SU-DHL-6 (cell line): ENCODE data around the gene NFYA.

Source experiments
- H2AFZ ChIP-seq: fragments of 200-600 bp; sonication (generic); 2 replicates; pipeline ENCODE4 v1.6.1; 2014; ENCODE audit warnings: low read depth, mild to moderate bottlenecking, moderate library complexity, mixed read lengths, antibody characterized with exemption, low read length; ENCODE audit not compliant: severe bottlenecking
- H3F3A ChIP-seq: fragments of 200-600 bp; shearing (Covaris generic); 2 replicates; pipeline ENCODE4 v1.6.0; 2016; ENCODE audit warnings: antibody characterized with exemption, mild to moderate bottlenecking; ENCODE audit not compliant: insufficient read depth
- H3K27ac ChIP-seq: fragments of 200-600 bp; sonication (generic); 2 replicates; pipeline ENCODE4 v1.5.1; 2016; ENCODE audit warnings: low read depth, mild to moderate bottlenecking, low read length, moderate library complexity, mixed read lengths
- H3K27me3 ChIP-seq: fragments of 200-600 bp; sonication (generic), shearing (Covaris generic); 2 replicates; pipeline ENCODE4 v1.6.0; 2014; ENCODE audit warnings: mild to moderate bottlenecking, low read length
- H3K36me3 ChIP-seq: fragments of 200-600 bp; sonication (generic); 2 replicates; pipeline ENCODE4 v1.6.1; 2014; ENCODE audit warnings: mild to moderate bottlenecking, low read length, mixed read lengths
- H3K4me2 ChIP-seq: fragments of 300-600, 200-600 bp; shearing (Covaris generic), sonication (generic); 2 replicates; pipeline ENCODE4 v1.6.0; 2014; ENCODE audit warnings: low read length, low read depth, mild to moderate bottlenecking; ENCODE audit not compliant: poor library complexity, severe bottlenecking
- H3K4me3 ChIP-seq: fragments of 200-600 bp; sonication (generic); 2 replicates; pipeline ENCODE4 v1.5.1; 2014; ENCODE audit warnings: antibody characterized with exemption, low read length, mild to moderate bottlenecking, mixed read lengths; ENCODE audit not compliant: insufficient read depth, poor library complexity, severe bottlenecking
- H3K79me2 ChIP-seq: fragments of 200-600 bp; sonication (generic); 2 replicates; pipeline ENCODE4 v1.6.1; 2014; ENCODE audit warnings: mild to moderate bottlenecking, low read length, moderate library complexity; ENCODE audit not compliant: insufficient read depth
- H3K9ac ChIP-seq: fragments of 200-600 bp; sonication (generic); 2 replicates; pipeline ENCODE4 v1.7.0; 2014; ENCODE audit warnings: mild to moderate bottlenecking, low read length
- H3K9me2 ChIP-seq: fragments of 200-600 bp; sonication (generic); replicated peaks from 2 replicates; pipeline ENCODE4 v1.6.1; 2014; ENCODE audit warnings: low read length; ENCODE audit not compliant: insufficient read depth
- H3K9me3 ChIP-seq: fragments of 200-600 bp; sonication (generic); 2 replicates; pipeline ENCODE4 v1.6.1; 2014; ENCODE audit warnings: low read length, mixed read lengths; ENCODE audit not compliant: insufficient read depth
- H4K20me1 ChIP-seq: fragments of 200-600 bp; sonication (generic); 2 replicates; pipeline ENCODE4 v1.6.1; 2014; ENCODE audit warnings: low read depth, mild to moderate bottlenecking, antibody characterized with exemption, low read length, moderate library complexity, mixed read lengths
- EZH2phosphoT487 ChIP-seq: fragments of 200-600 bp; sonication (generic), shearing (Covaris generic); conservative IDR thresholded peaks from 2 replicates; pipeline ENCODE4 v1.6.1; 2018; ENCODE audit warnings: mild to moderate bottlenecking, antibody characterized with exemption, low read length, moderate library complexity, mixed read lengths
- TF ChIP-seq, protein P1 (sequence below): fragments of 200-600 bp; sonication (generic); IDR thresholded peaks from one replicate; pipeline ENCODE4 v1.5.1; 2017; ENCODE audit warnings: antibody characterized with exemption, mild to moderate bottlenecking, low read length, moderate library complexity; ENCODE audit not compliant: insufficient read depth, poor library complexity, severe bottlenecking

The NFYA gene

DNA sequence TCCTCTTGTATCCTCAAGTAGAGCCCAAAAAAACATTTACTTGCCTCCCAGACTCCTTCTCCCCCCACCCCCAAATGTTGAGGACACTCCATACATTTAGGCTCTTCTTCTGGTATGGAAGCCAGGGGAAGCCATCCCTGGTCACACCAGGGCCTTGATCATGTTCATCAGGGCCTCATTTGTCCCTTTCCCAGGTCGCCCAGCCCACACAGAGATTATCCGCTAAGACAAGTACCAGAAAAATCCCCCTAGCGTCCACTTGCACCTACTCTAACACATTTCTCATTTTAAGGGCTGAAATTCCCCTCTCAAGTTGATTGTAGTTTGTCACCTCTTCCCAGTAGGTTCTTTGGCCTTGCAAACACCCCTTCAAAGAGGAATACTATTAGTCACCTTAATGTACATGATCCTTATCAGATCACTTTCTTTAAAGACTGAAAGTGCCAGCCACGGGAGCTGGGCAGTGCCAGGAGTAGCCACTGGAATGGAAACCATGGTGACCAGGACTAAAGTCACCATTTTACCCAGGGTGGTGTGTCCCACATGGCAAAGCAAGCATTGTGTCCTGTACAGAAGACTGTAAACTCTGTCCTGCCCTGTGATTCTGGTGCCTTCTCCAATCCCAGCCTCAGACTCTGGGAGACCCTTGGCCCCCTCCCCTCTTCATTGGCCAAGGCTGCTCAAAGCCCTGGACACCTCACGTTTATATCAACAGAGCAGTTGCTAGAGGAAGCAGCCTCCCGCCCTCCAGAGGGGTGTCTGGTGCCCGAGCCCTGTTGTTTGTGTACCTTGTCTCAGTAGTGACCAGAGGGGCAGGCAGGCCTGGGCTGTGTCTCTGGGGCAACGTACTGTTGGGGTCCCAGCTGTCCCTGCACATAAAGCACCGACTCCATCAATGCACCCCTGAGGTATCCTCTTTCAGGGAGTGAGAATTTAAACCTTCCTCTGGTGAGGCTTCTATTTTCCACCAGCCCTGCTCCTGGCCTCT, 24.7 kb upstream of the NFYA start:
- no peaks in the 10 kb centered on the region for H3F3A ChIP-seq
- H4K20me1 ChIP-seq, result no peaks in the 10 kb centered on the region
- no peaks in the 10 kb centered on the region for H3K9me2 ChIP-seq
- H3K27ac ChIP-seq, result no peak overlapping the region
- H3K79me2 ChIP-seq, result no peaks in the 10 kb centered on the region
- H2AFZ ChIP-seq, result no peak overlapping the region
- no peaks in the 10 kb centered on the region for H3K9me3 ChIP-seq
- H3K4me3 ChIP-seq, result no peak overlapping the region
- TF ChIP-seq, protein P1, sequence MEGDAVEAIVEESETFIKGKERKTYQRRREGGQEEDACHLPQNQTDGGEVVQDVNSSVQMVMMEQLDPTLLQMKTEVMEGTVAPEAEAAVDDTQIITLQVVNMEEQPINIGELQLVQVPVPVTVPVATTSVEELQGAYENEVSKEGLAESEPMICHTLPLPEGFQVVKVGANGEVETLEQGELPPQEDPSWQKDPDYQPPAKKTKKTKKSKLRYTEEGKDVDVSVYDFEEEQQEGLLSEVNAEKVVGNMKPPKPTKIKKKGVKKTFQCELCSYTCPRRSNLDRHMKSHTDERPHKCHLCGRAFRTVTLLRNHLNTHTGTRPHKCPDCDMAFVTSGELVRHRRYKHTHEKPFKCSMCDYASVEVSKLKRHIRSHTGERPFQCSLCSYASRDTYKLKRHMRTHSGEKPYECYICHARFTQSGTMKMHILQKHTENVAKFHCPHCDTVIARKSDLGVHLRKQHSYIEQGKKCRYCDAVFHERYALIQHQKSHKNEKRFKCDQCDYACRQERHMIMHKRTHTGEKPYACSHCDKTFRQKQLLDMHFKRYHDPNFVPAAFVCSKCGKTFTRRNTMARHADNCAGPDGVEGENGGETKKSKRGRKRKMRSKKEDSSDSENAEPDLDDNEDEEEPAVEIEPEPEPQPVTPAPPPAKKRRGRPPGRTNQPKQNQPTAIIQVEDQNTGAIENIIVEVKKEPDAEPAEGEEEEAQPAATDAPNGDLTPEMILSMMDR, result no peak
- TF ChIP-seq EZH2phosphoT487, result no peak
- no peak overlapping the region for H3K9ac ChIP-seq
- no peaks in the 10 kb centered on the region for H3K27me3 ChIP-seq
- H3K4me2 ChIP-seq, result no peak overlapping the region
- H3K36me3 ChIP-seq, result no peaks in the 10 kb centered on the region

DNA sequence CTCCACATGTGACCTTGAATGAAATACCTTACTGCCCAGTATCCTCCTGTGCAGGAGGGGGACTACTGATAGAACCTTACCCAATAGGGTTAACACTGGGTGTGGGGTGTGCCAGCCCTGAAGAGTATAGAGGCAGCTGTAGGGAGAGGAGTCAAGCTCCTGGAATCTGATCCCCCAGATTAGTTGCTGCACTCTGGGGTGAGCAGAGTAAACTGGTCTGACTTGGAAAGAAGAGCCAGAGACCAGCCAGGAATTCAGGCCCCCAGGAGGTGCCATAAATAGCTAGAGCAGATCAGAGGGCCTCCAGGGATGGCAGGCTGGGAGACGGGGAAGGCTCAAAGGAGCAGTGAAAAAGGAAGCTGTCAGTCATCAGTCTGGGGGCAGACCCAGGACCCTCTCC, 23.3 kb upstream of the NFYA start:
- H3K79me2 ChIP-seq, result no peaks in the 10 kb centered on the region
- TF ChIP-seq EZH2phosphoT487, result no peak
- H3K4me3 ChIP-seq, result no peak overlapping the region
- H3K9me3 ChIP-seq, result no peaks in the 10 kb centered on the region
- no peaks in the 10 kb centered on the region for H3K9me2 ChIP-seq
- no peaks in the 10 kb centered on the region for H3K27me3 ChIP-seq
- no peaks in the 10 kb centered on the region for H4K20me1 ChIP-seq
- no peak overlapping the region for H3K27ac ChIP-seq
- no peak overlapping the region for H3K9ac ChIP-seq
- no peak overlapping the region for H2AFZ ChIP-seq
- no peaks in the 10 kb centered on the region for H3K36me3 ChIP-seq
- no peaks in the 10 kb centered on the region for H3F3A ChIP-seq
- no peak overlapping the region for H3K4me2 ChIP-seq

DNA sequence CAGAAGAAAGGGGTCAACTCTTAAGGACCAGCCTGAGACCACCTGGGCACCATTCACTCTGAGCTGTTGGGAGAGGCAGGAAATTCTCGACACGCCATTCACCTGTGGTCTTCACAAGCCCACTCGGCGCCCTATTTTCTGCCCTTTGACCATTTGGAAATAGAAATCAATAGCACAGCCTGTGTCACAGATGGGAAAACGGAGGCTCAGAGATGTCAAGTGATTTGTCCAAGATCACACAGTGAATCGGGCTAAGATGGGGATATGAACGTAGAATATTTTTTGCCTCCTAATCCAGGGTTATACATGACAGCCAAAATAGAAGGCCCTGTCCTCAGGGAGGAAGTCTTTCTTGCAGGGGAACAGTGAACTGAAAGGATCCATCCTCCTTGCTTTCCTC, 22.8 kb upstream of the NFYA start:
- TF ChIP-seq, protein P1, result no peak
- TF ChIP-seq EZH2phosphoT487, result no peak
- no peaks in the 10 kb centered on the region for H3F3A ChIP-seq
- H3K27me3 ChIP-seq, result no peaks in the 10 kb centered on the region
- H3K9ac ChIP-seq, result no peak overlapping the region
- H4K20me1 ChIP-seq, result no peaks in the 10 kb centered on the region
- H3K9me2 ChIP-seq, result no peaks in the 10 kb centered on the region
- H3K4me3 ChIP-seq, result no peak overlapping the region
- H3K4me2 ChIP-seq, result no peak overlapping the region
- H3K27ac ChIP-seq, result no peak overlapping the region
- H2AFZ ChIP-seq, result no peak overlapping the region
- H3K36me3 ChIP-seq, result no peaks in the 10 kb centered on the region
- no peaks in the 10 kb centered on the region for H3K79me2 ChIP-seq
- no peaks in the 10 kb centered on the region for H3K9me3 ChIP-seq

DNA sequence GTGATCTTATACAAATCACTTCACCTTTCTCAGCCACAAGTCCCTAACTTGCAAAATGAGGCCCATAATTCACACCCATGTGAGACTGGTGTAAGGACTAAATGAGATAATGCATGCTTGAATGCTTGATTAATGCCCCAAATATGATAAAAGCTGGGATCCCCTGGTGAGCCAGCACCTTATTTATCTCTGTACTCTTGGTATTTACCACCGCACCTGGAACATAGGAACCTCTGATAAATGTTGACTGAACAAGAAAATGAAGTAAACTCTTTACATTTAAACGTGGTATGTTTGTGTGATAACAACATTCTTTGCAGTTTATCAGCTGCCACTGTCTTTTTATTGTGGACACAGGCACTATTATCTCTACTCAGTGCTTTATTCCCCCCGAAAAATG, 22.2 kb upstream of the NFYA start:
- Histone ChIP-seq H3K9me2 (no peaks in the 10 kb centered on the region), H3K9me3 (no peaks in the 10 kb centered on the region), H3K4me3 (no peak overlapping the region), H3K79me2 (no peaks in the 10 kb centered on the region), H4K20me1 (no peaks in the 10 kb centered on the region), H3K4me2 (no peak overlapping the region), H3K27ac (no peak overlapping the region), H3K36me3 (no peaks in the 10 kb centered on the region), H3F3A (no peaks in the 10 kb centered on the region), H2AFZ (no peak overlapping the region), H3K9ac (no peak overlapping the region), H3K27me3 (no peaks in the 10 kb centered on the region)
- no peak for TF ChIP-seq EZH2phosphoT487
